ENCODE measurements around the gene CHST8. TPM values are rescaled to one million over a fixed set of nuclear protein-coding genes. Genes with fewer than 3 reads are reported as not detected.

Gene CHST8
- total RNA-seq, 1 experiment from 2014 or later = not detected

DNA sequence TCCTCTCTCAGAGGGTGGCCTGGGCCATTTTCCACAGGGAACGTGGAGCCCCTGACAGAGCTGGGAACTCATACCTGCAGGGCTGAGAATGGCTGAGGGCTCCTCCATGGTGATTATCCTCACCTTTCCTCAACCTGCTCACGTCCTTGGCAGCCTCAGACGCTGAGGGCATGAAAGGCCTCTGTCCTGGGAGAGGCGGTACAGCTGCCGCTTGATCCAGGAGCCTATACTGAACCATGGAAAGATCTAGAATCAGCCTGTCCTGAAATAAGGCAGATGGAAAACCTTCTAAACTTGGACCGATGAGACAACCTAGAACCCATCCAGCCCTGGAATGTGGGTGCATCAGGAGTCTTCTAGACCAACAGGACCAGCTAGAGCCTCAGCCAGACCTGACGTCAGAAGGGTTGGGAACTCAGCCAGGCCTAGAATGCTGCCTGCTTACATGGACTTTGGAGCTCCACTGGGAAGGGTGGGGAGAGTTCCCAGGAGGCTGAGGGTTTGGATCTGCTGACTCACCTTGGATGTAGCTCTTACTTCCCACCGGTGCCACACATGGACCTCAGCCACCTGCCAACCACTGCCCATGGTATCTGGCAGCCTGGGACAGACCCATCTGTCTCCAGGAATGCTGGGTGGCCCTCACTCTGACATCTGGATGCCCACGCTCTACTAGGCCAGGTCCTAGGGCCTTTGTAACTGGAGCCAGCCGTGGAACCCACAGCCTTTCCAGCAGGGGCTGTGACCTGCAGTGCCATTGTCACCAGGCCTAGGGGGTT is 182.5 kb downstream of the CHST8 start:
- H3K27me3 ChIP-seq (ENCODE audit: insufficient read depth, low read depth) = no peaks in the 10 kb centered on the region
- H2AFZ ChIP-seq = no peak overlapping the region
- TF ChIP-seq, protein P1, sequence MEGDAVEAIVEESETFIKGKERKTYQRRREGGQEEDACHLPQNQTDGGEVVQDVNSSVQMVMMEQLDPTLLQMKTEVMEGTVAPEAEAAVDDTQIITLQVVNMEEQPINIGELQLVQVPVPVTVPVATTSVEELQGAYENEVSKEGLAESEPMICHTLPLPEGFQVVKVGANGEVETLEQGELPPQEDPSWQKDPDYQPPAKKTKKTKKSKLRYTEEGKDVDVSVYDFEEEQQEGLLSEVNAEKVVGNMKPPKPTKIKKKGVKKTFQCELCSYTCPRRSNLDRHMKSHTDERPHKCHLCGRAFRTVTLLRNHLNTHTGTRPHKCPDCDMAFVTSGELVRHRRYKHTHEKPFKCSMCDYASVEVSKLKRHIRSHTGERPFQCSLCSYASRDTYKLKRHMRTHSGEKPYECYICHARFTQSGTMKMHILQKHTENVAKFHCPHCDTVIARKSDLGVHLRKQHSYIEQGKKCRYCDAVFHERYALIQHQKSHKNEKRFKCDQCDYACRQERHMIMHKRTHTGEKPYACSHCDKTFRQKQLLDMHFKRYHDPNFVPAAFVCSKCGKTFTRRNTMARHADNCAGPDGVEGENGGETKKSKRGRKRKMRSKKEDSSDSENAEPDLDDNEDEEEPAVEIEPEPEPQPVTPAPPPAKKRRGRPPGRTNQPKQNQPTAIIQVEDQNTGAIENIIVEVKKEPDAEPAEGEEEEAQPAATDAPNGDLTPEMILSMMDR (conservative IDR thresholded peaks at IDR 0.05) = no peak
- no peak for TF ChIP-seq EZH2 (IDR thresholded peaks at IDR 0.05; ENCODE audit: low read depth)
- H4K20me1 ChIP-seq (ENCODE audit: insufficient read depth) = peaks cover 14% of the 10 kb centered on the region; the same call in 1 of the 2 replicates
- ChIA-PET CTCF (no interaction called here), POLR2A (ENCODE audit: unreplicated experiment) (no interaction called here)
- peak in 1 of 2 experiments; percentile 14 for DNase-seq
- H3K36me3 ChIP-seq (ENCODE audit: low read depth) = peaks cover 11% of the 10 kb centered on the region; the same call in 1 of the 2 replicates
- no TSS peak for BruUV-seq (replicated peaks)
- H3K4me1 ChIP-seq (replicated peaks; ENCODE audit: insufficient read depth) = no peaks in the 10 kb centered on the region
- H3K4me3 ChIP-seq = no peak overlapping the region
- H3K9me3 ChIP-seq (ENCODE audit: insufficient read depth, low read depth) = no peaks in the 10 kb centered on the region
- intact Hi-C loops (cut with micrococcal nuclease; ENCODE audit: unreplicated experiment) = no loop called here
- H3K27ac ChIP-seq = no peak overlapping the region
- no peaks in the 10 kb centered on the region for H3F3A ChIP-seq (ENCODE audit: insufficient read depth, low read depth)
- H3K4me2 ChIP-seq = no peak overlapping the region
- H3K79me2 ChIP-seq (ENCODE audit: low read depth) = no peaks in the 10 kb centered on the region
- no peaks in the 10 kb centered on the region for H3K9me2 ChIP-seq (ENCODE audit: insufficient read depth)

DNA sequence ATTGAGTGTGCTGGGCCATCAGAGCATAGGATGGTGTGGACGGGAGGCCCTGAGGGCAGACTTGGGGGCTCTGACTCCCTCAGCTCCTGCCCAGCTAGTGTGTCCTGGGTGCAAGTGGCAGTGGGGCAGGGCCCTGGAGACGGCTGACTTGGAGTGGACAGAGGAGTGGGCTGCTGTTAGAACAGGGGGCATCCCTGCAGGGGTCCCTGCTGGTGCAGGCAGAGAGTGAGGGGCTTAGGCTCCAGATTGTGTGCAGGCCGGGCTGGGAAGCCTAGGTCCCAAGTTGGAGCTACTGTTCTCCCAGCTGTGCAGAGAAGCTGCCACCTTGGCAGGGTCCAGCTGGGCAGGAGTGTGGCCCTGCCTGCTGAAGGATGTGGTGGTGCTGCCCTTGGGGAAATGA is 183.6 kb downstream of the CHST8 start:
- H3K27me3 ChIP-seq (ENCODE audit: insufficient read depth, low read depth) = no peaks in the 10 kb centered on the region
- H4K20me1 ChIP-seq (ENCODE audit: insufficient read depth) = peaks cover 14% of the 10 kb centered on the region; the same call in 1 of the 2 replicates
- no peak overlapping the region for H3K4me2 ChIP-seq
- no peak overlapping the region for H3K4me3 ChIP-seq
- H2AFZ ChIP-seq = no peak overlapping the region
- intact Hi-C loops (cut with micrococcal nuclease; ENCODE audit: unreplicated experiment) = no loop called here
- no peaks in the 10 kb centered on the region for H3K9me2 ChIP-seq (ENCODE audit: insufficient read depth)
- H3F3A ChIP-seq (ENCODE audit: insufficient read depth, low read depth) = no peaks in the 10 kb centered on the region
- ChIA-PET POLR2A (ENCODE audit: unreplicated experiment) (no interaction called here), CTCF (no interaction called here)
- H3K27ac ChIP-seq = no peak overlapping the region
- H3K9me3 ChIP-seq (ENCODE audit: insufficient read depth, low read depth) = no peaks in the 10 kb centered on the region
- no peak for DNase-seq
- peaks cover 11% of the 10 kb centered on the region; the same call in 1 of the 2 replicates for H3K36me3 ChIP-seq (ENCODE audit: low read depth)
- H3K4me1 ChIP-seq (replicated peaks; ENCODE audit: insufficient read depth) = no peaks in the 10 kb centered on the region
- TF ChIP-seq EZH2 (IDR thresholded peaks at IDR 0.05; ENCODE audit: low read depth) = no peak
- TF ChIP-seq, protein P1 (conservative IDR thresholded peaks at IDR 0.05) = no peak
- BruUV-seq (replicated peaks) = no TSS peak
- H3K79me2 ChIP-seq (ENCODE audit: low read depth) = no peaks in the 10 kb centered on the region

DNA sequence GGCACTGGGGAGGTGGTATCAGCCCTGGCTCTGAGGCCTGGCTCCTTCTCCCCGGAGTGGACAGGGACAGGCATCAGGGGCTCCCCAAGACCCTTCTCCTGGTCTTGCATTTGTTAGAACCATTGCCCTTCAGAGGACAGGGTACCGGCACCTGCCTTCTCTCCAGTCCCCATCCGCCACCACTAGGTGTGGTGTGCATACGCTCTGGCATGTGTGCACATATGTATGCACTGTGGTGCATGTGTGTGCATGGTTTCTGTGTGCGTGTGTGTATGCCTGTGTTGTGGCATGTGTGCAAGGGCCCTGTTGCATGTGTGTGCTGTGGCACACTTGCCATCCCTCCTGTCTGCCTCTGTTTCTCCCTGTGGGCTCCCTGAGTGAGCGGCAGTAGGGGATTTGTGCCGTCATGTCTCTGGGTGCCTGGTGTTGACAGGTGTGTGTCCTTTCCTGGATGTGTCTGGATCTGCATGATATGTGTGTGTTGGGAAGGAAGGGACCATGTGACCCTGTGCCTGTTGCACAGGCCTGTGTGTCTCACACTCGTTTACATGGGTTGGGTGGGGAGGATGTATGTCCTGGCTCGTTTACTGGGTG is 184.2 kb downstream of the CHST8 start:
- Histone ChIP-seq H2AFZ (no peak overlapping the region), H3K27me3 (ENCODE audit: insufficient read depth, low read depth) (no peaks in the 10 kb centered on the region), H3K9me3 (ENCODE audit: insufficient read depth, low read depth) (no peaks in the 10 kb centered on the region), H3K4me2 (no peak overlapping the region), H3K4me1 (replicated peaks; ENCODE audit: insufficient read depth) (no peaks in the 10 kb centered on the region), H3K27ac (no peak overlapping the region), H3K9me2 (ENCODE audit: insufficient read depth) (no peaks in the 10 kb centered on the region), H3K36me3 (ENCODE audit: low read depth) (peaks cover 6% of the 10 kb centered on the region; the same call in 1 of the 2 replicates), H4K20me1 (ENCODE audit: insufficient read depth) (peaks cover 14% of the 10 kb centered on the region; the same call in 1 of the 2 replicates), H3K79me2 (ENCODE audit: low read depth) (no peaks in the 10 kb centered on the region), H3F3A (ENCODE audit: insufficient read depth, low read depth) (no peaks in the 10 kb centered on the region), H3K4me3 (no peak overlapping the region)
- intact Hi-C loops (cut with micrococcal nuclease; ENCODE audit: unreplicated experiment) = no loop called here
- ChIA-PET POLR2A (ENCODE audit: unreplicated experiment) (no interaction called here), CTCF (no interaction called here)
- no peak for DNase-seq
- no TSS peak for BruUV-seq (replicated peaks)
- TF ChIP-seq, protein P1 (conservative IDR thresholded peaks at IDR 0.05) = no peak
- TF ChIP-seq EZH2 (IDR thresholded peaks at IDR 0.05; ENCODE audit: low read depth) = no peak
